K562 (cell line): ENCODE measurements around the gene OLFML2A. TPM values are rescaled to one million over a fixed set of nuclear protein-coding genes. Genes with fewer than 3 reads are reported as not detected.

Source experiments
- ATF3 ChIP-seq, 2 experiments: fragments of 450-650 bp in 1 of 2; sonication (generic) in 1 of 2; formaldehyde crosslinking in 1 of 2; IDR thresholded peaks in 1 of 2; conservative IDR thresholded peaks in 1 of 2; 2 replicates each; pipeline versions ENCODE4 v1.6.1 to v1.8.1; 2016 to 2023; ENCODE audit warnings: mild to moderate bottlenecking in 2 of 2, moderate library complexity in 2 of 2, inconsistent platforms in 1 of 2, missing genetic modification reagents in 1 of 2
- BCL6 ChIP-seq: fragments of 250-450 bp; sonication (Bioruptor Pico); IDR thresholded peaks from 2 replicates; pipeline ENCODE4 v1.4.0; 2020
- BRD4 ChIP-seq: fragments of 200-600 bp; sonication (generic); IDR thresholded peaks from 2 replicates; pipeline ENCODE4 v1.6.1; 2017; ENCODE audit warnings: inconsistent platforms
- C11orf30 ChIP-seq: fragments of 450-650 bp; IDR thresholded peaks from 2 replicates; pipeline ENCODE4 v1.6.1; 2016; ENCODE audit warnings: low read depth, mild to moderate bottlenecking
- ILK ChIP-seq: fragments of 450-650 bp; IDR thresholded peaks from 2 replicates; pipeline ENCODE4 v1.6.1; 2016; ENCODE audit warnings: missing genetic modification characterization, low read depth, mild to moderate bottlenecking, missing compliant biosample characterization, moderate library complexity, borderline replicate concordance
- NR2C1 ChIP-seq, 2 experiments: fragments of 450-650 bp; IDR thresholded peaks; 2 replicates each; pipeline ENCODE4 v1.6.1; 2017; ENCODE audit warnings: mild to moderate bottlenecking in 2 of 2, antibody characterized with exemption in 1 of 2, inconsistent platforms in 1 of 2, missing compliant biosample characterization in 1 of 2, missing genetic modification characterization in 1 of 2
- UBTF ChIP-seq, 2 experiments: IDR thresholded peaks; 2 replicates each; pipeline ENCODE4 v1.6.1; 2012; ENCODE audit warnings: improper control_type of control experiment in 2 of 2, low read depth in 2 of 2, low read length in 2 of 2, borderline replicate concordance in 1 of 2
- polyA plus RNA-seq, 8 experiments: library from polyadenylated mRNA; depleted of rRNA in 4 of 8; stranded (reverse) in 5 of 8; unstranded in 3 of 8; fragments of >200 nt; fragmentation: Nextera tagmentation in 2 of 8; fragmentation: Illumina TruSeq in 1 of 8; extraction: Ambion mirVana in 2 of 8; extraction: Trizol in 1 of 8; gene quantifications; 2 replicates each; pipeline versions ENCODE4 v1.2.1 to v1.2.3, GENCODE V29; 2011 to 2014; ENCODE audit warnings: inconsistent platforms in 1 of 8, missing spikeins in 1 of 8
- total RNA-seq, 7 experiments: library from RNA; depleted of rRNA in 6 of 7; stranded (reverse); fragments of >200 nt in 6 of 7; fragmentation: Illumina TruSeq in 2 of 7; extraction: Trizol in 2 of 7; gene quantifications; 2 replicates each; pipeline versions ENCODE4 v1.2.1 to v1.2.3, GENCODE V29; 2011 to 2021; ENCODE audit warnings: low replicate concordance in 1 of 7
- TF ChIP-seq, protein P1 (sequence below): fragments of 450-650 bp; IDR thresholded peaks from 2 replicates; pipeline ENCODE4 v1.6.1; 2016
- TF ChIP-seq, protein P2 (sequence below): fragments of 250-450 bp; sonication (Bioruptor Pico); IDR thresholded peaks from 2 replicates; pipeline ENCODE4 v1.5.1; 2021; ENCODE audit warnings: mild to moderate bottlenecking

The OLFML2A gene
- total and polyA plus RNA-seq, 9 of the 15 experiments (the other 6 are each of a cell fraction or from before 2014, with no cell fraction given), result 0.16 TPM; not detected in 8

GRCh38 chr9:124743686-124744348, 33.1 kb upstream of the OLFML2A start (continued):
- peak; percentile 50; the same call in 1 of the 2 replicates for TF ChIP-seq BRD4
- TF ChIP-seq, protein P1, sequence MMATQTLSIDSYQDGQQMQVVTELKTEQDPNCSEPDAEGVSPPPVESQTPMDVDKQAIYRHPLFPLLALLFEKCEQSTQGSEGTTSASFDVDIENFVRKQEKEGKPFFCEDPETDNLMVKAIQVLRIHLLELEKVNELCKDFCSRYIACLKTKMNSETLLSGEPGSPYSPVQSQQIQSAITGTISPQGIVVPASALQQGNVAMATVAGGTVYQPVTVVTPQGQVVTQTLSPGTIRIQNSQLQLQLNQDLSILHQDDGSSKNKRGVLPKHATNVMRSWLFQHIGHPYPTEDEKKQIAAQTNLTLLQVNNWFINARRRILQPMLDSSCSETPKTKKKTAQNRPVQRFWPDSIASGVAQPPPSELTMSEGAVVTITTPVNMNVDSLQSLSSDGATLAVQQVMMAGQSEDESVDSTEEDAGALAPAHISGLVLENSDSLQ, result peak; percentile 51
- TF ChIP-seq ATF3 (IDR thresholded peaks at IDR 0.05), result peak; percentile 93
- no peak for TF ChIP-seq ATF3 (CRISPR knock-in tag; conservative IDR thresholded peaks at IDR 0.05)
- TF ChIP-seq, protein P2, sequence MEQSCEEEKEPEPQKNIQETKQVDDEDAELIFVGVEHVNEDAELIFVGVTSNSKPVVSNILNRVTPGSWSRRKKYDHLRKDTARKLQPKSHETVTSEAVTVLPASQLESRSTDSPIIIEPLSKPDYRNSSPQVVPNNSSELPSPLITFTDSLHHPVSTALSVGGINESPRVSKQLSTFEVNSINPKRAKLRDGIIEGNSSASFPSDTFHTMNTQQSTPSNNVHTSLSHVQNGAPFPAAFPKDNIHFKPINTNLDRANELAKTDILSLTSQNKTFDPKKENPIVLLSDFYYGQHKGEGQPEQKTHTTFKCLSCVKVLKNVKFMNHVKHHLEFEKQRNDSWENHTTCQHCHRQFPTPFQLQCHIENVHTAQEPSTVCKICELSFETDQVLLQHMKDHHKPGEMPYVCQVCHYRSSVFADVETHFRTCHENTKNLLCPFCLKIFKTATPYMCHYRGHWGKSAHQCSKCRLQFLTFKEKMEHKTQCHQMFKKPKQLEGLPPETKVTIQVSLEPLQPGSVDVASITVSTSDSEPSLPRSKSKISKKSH (CRISPR knock-in tag), result no peak
- peak; percentile 46; the same call in 1 of the 2 replicates for TF ChIP-seq C11orf30
- TF ChIP-seq BCL6 (CRISPR knock-in tag), result no peak
- TF ChIP-seq UBTF (IDR thresholded peaks at IDR 0.05; ENCODE audit: borderline replicate concordance in 1 of 2, low read depth in 2 of 2, low read length in 2 of 2), result 0 out of 4 replicates have a peak, but pooled peaks of 1 of the 2 experiments have one; percentile 48
- peak; percentile 67 for TF ChIP-seq NR2C1 (IDR thresholded peaks at IDR 0.05)
- TF ChIP-seq NR2C1 (tag; IDR thresholded peaks at IDR 0.05), result peak; percentile 58
- no peak for TF ChIP-seq ILK (tag)
- TF ChIP-seq, all 486 proteins: peak for 49
